GM21447 (cell line): ENCODE results near the gene SMAD5.

Source experiments
- ATAC-seq: cut with Tn5 transposase; IDR thresholded peaks from one replicate; pipeline ENCODE4 v1.9.1; 2021; ENCODE audit not compliant: unreplicated experiment

Gene SMAD5

DNA sequence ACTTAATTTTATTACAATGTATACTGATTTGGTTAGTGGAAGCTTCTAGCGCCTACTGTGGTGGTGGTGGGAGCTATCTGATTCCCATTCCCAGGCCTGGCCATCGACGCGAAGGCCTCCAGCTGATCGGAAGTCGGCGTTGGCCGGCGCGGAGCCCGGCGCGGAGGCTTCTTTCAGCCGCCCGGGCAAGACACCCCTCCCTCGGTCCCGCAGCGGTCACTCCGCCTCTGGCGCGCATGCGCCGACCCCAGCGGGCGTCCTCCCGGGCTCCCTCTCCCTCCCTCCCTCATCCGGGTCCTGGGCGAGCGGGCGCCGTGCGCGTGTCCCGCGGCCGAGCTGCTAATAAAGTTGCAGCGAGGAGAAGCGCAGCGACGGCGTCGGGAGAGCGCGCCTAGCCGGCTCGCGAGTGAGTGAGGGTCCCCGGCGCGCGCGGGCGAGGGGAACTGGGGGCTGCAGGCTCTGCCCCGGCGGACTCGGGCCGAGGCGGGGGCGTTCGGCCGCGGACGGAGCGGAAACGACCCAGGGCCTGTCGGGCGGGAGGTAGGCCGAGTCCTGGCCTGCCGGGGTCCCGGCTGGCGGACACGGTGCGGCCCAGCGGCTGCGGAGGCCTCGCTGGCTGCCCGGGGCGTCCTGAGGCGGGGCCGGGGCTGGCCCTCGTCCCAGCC is at the start of gene SMAD5:
Gene SMAD5, plus strand, starts transcription at position 289 of the 665 bp plus-strand sequence. CDS start 20,916 bp downstream, outside the sequence.
- ATAC-seq, result peak; percentile 90

GRCh38 chr5:136084698-136085097 is 47.9 kb upstream of the SMAD5 start:
- no peak for ATAC-seq

DNA sequence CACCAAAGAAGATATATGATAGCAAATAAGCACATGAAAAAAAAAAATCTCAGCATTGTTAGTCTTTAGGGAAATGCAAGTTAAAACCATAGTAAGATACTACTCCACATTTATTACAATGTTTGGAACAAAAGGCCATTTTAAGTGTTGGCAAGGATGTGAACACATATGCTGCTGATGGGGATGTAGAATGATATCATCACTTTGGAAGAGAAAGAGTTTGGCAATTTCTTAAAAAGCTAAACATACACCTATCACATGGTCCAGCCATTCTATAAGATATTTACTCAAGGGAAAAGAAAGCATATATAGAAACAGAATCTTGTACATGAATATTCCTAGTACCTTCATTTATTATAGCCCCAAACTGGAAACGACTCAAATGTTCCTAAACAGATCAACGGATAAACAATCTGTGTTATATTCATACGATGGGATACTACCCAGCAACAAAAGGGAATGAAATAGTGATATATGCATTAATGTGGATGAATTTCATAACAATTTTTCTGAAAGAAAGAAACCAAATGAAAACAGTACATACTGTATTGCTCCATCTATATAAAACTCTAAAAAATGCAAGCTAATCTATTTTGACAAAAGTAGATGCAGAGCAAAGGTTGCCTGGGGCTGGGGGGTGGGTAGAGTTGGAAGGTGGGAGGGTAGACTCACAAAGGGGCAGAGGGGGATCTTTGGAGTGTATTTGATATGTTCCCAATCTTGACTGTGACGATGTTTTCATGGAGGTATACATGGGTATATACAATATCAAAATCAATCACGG is 45.7 kb upstream of the SMAD5 start:
- ATAC-seq, result no peak

- ATAC-seq, result no peak
Observed at GRCh38 chr5:136087961-136088871, 44.4 kb upstream of the SMAD5 start.

DNA sequence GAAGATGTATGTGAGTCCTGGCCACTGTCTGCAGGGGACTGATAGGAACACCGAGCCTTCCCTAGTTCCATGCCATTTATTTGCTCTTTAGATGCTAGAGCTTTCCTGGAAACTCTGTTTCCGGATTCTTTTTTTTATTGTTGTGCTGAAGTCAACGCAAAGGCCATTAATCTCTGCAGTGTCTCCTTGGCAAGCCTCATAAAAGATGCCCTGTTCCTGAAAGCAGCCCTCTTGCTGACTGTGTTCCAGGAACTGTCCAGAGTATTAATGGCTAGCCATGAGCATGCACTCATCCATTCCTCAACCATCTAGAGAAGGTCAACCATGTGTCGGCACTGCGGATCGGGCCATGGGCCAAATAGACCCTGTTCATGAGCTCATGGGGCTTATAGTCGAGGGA is 42.9 kb upstream of the SMAD5 start:
- no peak for ATAC-seq

DNA sequence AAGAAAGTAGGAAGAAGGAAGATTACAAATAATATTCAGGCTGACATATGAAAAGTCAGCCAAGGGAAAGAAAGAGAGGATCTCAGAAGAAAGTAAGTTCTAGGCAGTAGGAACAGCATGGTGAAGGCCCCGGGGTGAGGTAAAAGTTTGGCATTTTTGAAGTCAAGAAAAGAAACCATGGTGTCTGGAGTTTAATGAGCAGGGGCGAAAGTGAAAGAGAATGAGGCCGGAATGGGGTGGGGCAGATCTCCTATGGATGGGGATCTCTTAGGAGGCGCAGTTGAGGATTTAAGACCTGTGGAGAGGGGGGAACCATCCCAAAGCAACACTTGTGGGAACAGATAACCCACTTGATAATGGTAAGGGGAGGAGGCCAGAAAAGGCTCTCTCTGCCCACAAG is 42.3 kb upstream of the SMAD5 start:
- no peak for ATAC-seq

- no peak for ATAC-seq
Observed at GRCh38 chr5:136094189-136094912, 38.3 kb upstream of the SMAD5 start.

DNA sequence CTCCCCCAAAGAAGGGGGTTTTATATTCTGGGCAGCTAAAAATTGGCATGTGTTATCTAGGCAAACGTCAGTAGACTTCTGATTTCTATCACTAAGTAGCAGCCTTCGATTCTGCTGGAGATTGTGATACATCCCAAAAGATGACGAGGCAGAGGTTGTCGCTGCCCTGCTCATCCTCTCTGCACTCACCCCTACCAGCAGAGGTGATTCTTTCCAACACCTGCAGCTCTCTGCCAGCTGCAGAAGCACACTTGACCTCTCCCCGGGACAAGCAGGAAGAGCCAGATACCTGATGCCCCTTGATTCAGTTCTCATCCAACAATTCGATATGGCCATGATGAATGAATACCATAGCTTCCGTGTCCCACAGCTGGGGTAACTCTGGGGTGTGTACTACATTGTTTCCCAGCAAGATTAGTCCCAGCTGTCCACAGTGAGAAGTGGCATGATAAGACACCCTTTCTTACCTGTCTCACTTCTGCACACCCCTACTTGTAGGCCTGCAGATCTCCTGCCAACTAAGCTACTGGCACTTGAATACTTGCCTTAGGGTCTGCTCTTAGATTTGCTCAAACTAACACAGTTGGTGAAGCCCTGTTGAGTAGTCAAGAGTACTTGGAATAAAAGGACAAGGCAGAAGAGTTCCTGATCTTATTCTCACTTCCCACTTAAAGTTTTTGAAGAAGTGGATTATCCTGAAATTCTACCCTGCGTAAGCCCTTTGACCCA is 37.6 kb upstream of the SMAD5 start:
- no peak for ATAC-seq

GRCh38 chr5:136098176-136098575 is 34.5 kb upstream of the SMAD5 start:
- ATAC-seq, result no peak

- ATAC-seq, result no peak
Observed at GRCh38 chr5:136099870-136100269, 32.8 kb upstream of the SMAD5 start.

- ATAC-seq, result no peak
Observed at GRCh38 chr5:136101884-136102283, 30.8 kb upstream of the SMAD5 start.

GRCh38 chr5:136103118-136103517 is 29.5 kb upstream of the SMAD5 start:
- peak; percentile 89 for ATAC-seq

- no peak for ATAC-seq
Observed at GRCh38 chr5:136104306-136104965, 28.2 kb upstream of the SMAD5 start.

- no peak for ATAC-seq
Observed at GRCh38 chr5:136106351-136107031, 26.2 kb upstream of the SMAD5 start.

- ATAC-seq, result peak; percentile 58
Observed at GRCh38 chr5:136108180-136108611, 24.4 kb upstream of the SMAD5 start.

GRCh38 chr5:136108766-136109165 is 23.9 kb upstream of the SMAD5 start:
- no peak for ATAC-seq

GRCh38 chr5:136109453-136110135 is 23.1 kb upstream of the SMAD5 start:
- ATAC-seq, result no peak

GRCh38 chr5:136113606-136114005 is 19.0 kb upstream of the SMAD5 start:
- no peak for ATAC-seq
